ENCODE results near the gene SACS.

The SACS gene

DNA sequence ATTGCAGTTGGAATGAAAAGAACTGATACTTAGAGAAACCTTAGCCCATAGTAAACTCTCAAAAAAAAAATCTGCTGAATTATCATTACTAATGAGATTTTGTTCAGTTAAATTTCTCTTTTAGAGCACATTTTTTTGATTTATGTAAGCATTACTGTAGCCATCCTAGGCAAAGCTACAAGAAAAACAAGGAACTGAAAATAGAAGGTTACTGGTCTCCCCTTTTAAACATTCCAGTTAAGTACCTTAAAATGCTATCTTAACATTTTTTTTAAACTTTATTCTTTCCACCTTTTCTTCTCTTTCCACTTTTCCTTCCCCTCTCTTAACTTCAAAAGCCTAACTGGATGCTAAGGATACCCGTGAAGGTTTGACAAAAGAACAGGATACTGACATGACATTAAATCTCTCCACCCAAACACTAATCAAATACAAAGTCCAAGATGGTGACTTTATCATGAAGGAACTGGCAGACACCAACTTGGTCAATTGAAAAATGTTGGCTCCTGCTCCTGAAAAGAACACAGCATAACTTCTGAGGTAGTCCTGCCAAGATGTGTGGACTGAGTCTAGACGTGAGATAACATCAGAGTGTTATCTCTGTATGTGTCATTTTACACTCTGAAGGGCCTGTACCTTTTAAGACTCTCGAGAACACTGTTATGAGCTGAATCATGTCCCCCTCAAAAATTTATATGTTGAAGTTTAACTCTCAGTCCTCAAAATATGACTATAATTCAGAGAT, 29.5 kb upstream of the SACS start:
- Histone ChIP-seq H2BK15ac (ENCODE audit: low read depth, poor library complexity, severe bottlenecking) (no peak overlapping the region), H2BK5ac (ENCODE audit: low read depth, low read length, poor library complexity, severe bottlenecking) (no peak overlapping the region), H3K23ac (ENCODE audit: low read length in 2 of 2) (no peak overlapping the region), H4K8ac (ENCODE audit: low read length) (no peak overlapping the region), H3K18ac (ENCODE audit: low read depth in 1 of 2, low read length in 2 of 2) (no peak overlapping the region), H3K4me2 (ENCODE audit: low read length, poor library complexity, severe bottlenecking) (no peak overlapping the region), H3K4me3 (ENCODE audit: insufficient read depth in 1 of 2, low read depth in 1 of 2, low read length in 2 of 2) (no peak overlapping the region), H3K27me3 (ENCODE audit: control insufficient read depth in 1 of 2, insufficient read depth in 1 of 2, low read length in 2 of 2) (no peaks in the 10 kb centered on the region), H2BK120ac (ENCODE audit: low read depth, low read length) (no peak overlapping the region), H2AFZ (ENCODE audit: low read depth, low read length) (no peak overlapping the region), H2BK12ac (ENCODE audit: low read length in 2 of 2) (no peak overlapping the region), H2AK5ac (ENCODE audit: low read length, severe bottlenecking) (no peak overlapping the region), H3K36me3 (ENCODE audit: control insufficient read depth in 1 of 2, insufficient read depth in 2 of 2, low read depth in 1 of 2, low read length in 2 of 2) (no peaks in the 10 kb centered on the region), H3K9me3 (ENCODE audit: control insufficient read depth, low read length) (no peaks in the 10 kb centered on the region), H3K4me1 (ENCODE audit: control insufficient read depth, insufficient read depth, low read depth, low read length) (peaks cover 11% of the 10 kb centered on the region), H3K4ac (ENCODE audit: low read depth in 1 of 2, low read length in 2 of 2) (no peak overlapping the region), H3K27ac (ENCODE audit: low read length, poor library complexity, severe bottlenecking) (no peak overlapping the region), H3K14ac (ENCODE audit: low read length in 2 of 2) (no peak overlapping the region), H4K91ac (ENCODE audit: low read length) (no peak overlapping the region), H3K9ac (ENCODE audit: low read length) (no peak overlapping the region), H3K79me1 (replicated peaks; ENCODE audit: low read length, poor library complexity, severe bottlenecking) (no peaks in the 10 kb centered on the region)
- whole genome bisulfite sequencing: 70% methylated on average over 2 of the region's 3 CpGs
- DNase-seq: no peak

DNA sequence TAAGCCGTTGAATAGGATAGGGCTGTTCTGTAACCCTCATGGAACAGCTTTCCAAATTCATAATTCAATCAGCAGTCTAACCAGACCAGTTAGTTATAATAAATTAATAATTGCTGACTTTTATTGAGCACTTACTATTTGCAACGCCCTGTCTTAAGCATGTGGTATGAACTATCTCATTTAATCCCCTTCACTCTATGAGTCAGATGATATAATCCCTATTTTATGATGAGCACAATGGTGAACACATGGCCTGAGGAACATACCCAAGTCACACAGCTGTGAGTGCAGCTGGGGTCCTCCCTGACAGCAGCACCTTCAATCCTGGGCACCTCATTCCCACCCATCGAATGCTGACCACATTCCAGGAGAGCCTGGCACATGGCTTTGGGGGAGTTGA, 28.0 kb upstream of the SACS start:
- Histone ChIP-seq H3K4me1 (ENCODE audit: control insufficient read depth, insufficient read depth, low read depth, low read length) (peaks cover 6% of the 10 kb centered on the region), H3K27ac (ENCODE audit: low read length, poor library complexity, severe bottlenecking) (no peak overlapping the region), H3K14ac (ENCODE audit: low read length in 2 of 2) (no peak overlapping the region), H2AFZ (ENCODE audit: low read depth, low read length) (no peak overlapping the region), H3K27me3 (ENCODE audit: control insufficient read depth in 1 of 2, insufficient read depth in 1 of 2, low read length in 2 of 2) (no peaks in the 10 kb centered on the region), H3K4me3 (ENCODE audit: insufficient read depth in 1 of 2, low read depth in 1 of 2, low read length in 2 of 2) (no peak overlapping the region), H3K9ac (ENCODE audit: low read length) (no peak overlapping the region), H3K18ac (ENCODE audit: low read depth in 1 of 2, low read length in 2 of 2) (no peak overlapping the region), H2BK120ac (ENCODE audit: low read depth, low read length) (no peak overlapping the region), H3K9me3 (ENCODE audit: control insufficient read depth, low read length) (no peaks in the 10 kb centered on the region), H2BK15ac (ENCODE audit: low read depth, poor library complexity, severe bottlenecking) (no peak overlapping the region), H3K36me3 (ENCODE audit: control insufficient read depth in 1 of 2, insufficient read depth in 2 of 2, low read depth in 1 of 2, low read length in 2 of 2) (no peaks in the 10 kb centered on the region), H3K4me2 (ENCODE audit: low read length, poor library complexity, severe bottlenecking) (no peak overlapping the region), H4K91ac (ENCODE audit: low read length) (no peak overlapping the region), H2BK12ac (ENCODE audit: low read length in 2 of 2) (no peak overlapping the region), H3K79me1 (replicated peaks; ENCODE audit: low read length, poor library complexity, severe bottlenecking) (no peaks in the 10 kb centered on the region), H2AK5ac (ENCODE audit: low read length, severe bottlenecking) (no peak overlapping the region), H2BK5ac (ENCODE audit: low read depth, low read length, poor library complexity, severe bottlenecking) (no peak overlapping the region), H3K23ac (ENCODE audit: low read length in 2 of 2) (no peak overlapping the region), H3K4ac (ENCODE audit: low read depth in 1 of 2, low read length in 2 of 2) (no peak overlapping the region), H4K8ac (ENCODE audit: low read length) (no peak overlapping the region)
- no peak for DNase-seq
- 74% methylated on average over 2 of the region's 3 CpGs for WGBS

DNA sequence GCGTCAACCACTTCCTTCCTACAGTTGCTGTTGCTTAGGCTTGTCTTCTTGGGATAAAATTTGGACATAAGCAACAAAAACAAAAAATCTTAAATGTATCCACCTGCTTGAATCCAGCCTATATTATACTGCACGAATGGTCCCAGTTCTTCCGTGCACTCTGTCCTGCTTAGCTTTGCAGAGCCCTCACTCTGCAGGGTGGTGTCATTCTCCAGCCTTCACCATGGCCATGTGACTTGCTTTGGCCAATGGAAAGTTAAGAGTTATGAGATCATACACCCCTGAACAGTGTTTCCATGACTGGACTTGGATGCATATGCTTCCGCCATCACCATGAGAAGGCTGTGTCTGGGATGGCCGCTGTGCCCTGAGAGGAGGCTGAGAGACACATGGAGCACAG, 27.4 kb upstream of the SACS start:
- no peak overlapping the region for H3K4me3 ChIP-seq (ENCODE audit: insufficient read depth in 1 of 2, low read depth in 1 of 2, low read length in 2 of 2)
- H2BK15ac ChIP-seq (ENCODE audit: low read depth, poor library complexity, severe bottlenecking): no peak overlapping the region
- H3K18ac ChIP-seq (ENCODE audit: low read depth in 1 of 2, low read length in 2 of 2): no peak overlapping the region
- no peaks in the 10 kb centered on the region for H3K9me3 ChIP-seq (ENCODE audit: control insufficient read depth, low read length)
- H2BK12ac ChIP-seq (ENCODE audit: low read length in 2 of 2): no peak overlapping the region
- no peak overlapping the region for H3K23ac ChIP-seq (ENCODE audit: low read length in 2 of 2)
- H3K27ac ChIP-seq (ENCODE audit: low read length, poor library complexity, severe bottlenecking): no peak overlapping the region
- H3K14ac ChIP-seq (ENCODE audit: low read length in 2 of 2): no peak overlapping the region
- no peak for DNase-seq
- no peak overlapping the region for H4K8ac ChIP-seq (ENCODE audit: low read length)
- no peak overlapping the region for H3K9ac ChIP-seq (ENCODE audit: low read length)
- H2AFZ ChIP-seq (ENCODE audit: low read depth, low read length): no peak overlapping the region
- H3K4me2 ChIP-seq (ENCODE audit: low read length, poor library complexity, severe bottlenecking): no peak overlapping the region
- no peak overlapping the region for H2BK5ac ChIP-seq (ENCODE audit: low read depth, low read length, poor library complexity, severe bottlenecking)
- H3K36me3 ChIP-seq (ENCODE audit: control insufficient read depth in 1 of 2, insufficient read depth in 2 of 2, low read depth in 1 of 2, low read length in 2 of 2): no peaks in the 10 kb centered on the region
- no peak overlapping the region for H3K4ac ChIP-seq (ENCODE audit: low read depth in 1 of 2, low read length in 2 of 2)
- no peaks in the 10 kb centered on the region for H3K4me1 ChIP-seq (ENCODE audit: control insufficient read depth, insufficient read depth, low read depth, low read length)
- no peak overlapping the region for H2AK5ac ChIP-seq (ENCODE audit: low read length, severe bottlenecking)
- no peak overlapping the region for H2BK120ac ChIP-seq (ENCODE audit: low read depth, low read length)
- H3K27me3 ChIP-seq (ENCODE audit: control insufficient read depth in 1 of 2, insufficient read depth in 1 of 2, low read length in 2 of 2): no peaks in the 10 kb centered on the region
- H4K91ac ChIP-seq (ENCODE audit: low read length): peak overlapping the region; percentile 47
- 98% methylated on average over 5 of the region's 5 CpGs for WGBS
- H3K79me1 ChIP-seq (replicated peaks; ENCODE audit: low read length, poor library complexity, severe bottlenecking): no peaks in the 10 kb centered on the region

DNA sequence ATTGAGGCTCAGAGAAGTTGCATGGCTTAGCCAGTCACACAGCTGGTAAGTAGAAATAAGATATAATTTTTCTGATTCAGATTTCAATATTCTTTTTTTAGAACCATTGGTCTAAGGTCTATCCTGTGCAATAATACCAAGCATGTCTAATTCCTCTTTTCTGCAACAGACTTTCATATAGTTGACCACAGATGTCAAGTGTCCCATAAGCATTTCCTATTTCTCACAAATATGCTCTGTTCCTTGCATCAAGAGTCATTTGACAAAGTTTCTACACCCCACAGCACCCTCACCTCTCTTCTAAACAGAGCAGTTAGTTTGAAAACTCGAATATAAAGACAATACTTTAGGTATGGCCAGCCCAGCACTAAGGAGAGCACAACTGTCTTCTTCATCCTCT, 26.8 kb upstream of the SACS start:
- H2BK120ac ChIP-seq (ENCODE audit: low read depth, low read length): no peak overlapping the region
- no peak overlapping the region for H3K14ac ChIP-seq (ENCODE audit: low read length in 2 of 2)
- no peaks in the 10 kb centered on the region for H3K79me1 ChIP-seq (replicated peaks; ENCODE audit: low read length, poor library complexity, severe bottlenecking)
- no peak for DNase-seq
- H4K8ac ChIP-seq (ENCODE audit: low read length): no peak overlapping the region
- no peak overlapping the region for H2BK12ac ChIP-seq (ENCODE audit: low read length in 2 of 2)
- H4K91ac ChIP-seq (ENCODE audit: low read length): no peak overlapping the region
- WGBS: 64% methylated on average over 1 of the region's 1 CpG
- H3K36me3 ChIP-seq (ENCODE audit: control insufficient read depth in 1 of 2, insufficient read depth in 2 of 2, low read depth in 1 of 2, low read length in 2 of 2): no peaks in the 10 kb centered on the region
- no peak overlapping the region for H2BK5ac ChIP-seq (ENCODE audit: low read depth, low read length, poor library complexity, severe bottlenecking)
- H3K4me3 ChIP-seq (ENCODE audit: insufficient read depth in 1 of 2, low read depth in 1 of 2, low read length in 2 of 2): no peak overlapping the region
- no peak overlapping the region for H3K9ac ChIP-seq (ENCODE audit: low read length)
- H3K27ac ChIP-seq (ENCODE audit: low read length, poor library complexity, severe bottlenecking): no peak overlapping the region
- H3K23ac ChIP-seq (ENCODE audit: low read length in 2 of 2): no peak overlapping the region
- H2AFZ ChIP-seq (ENCODE audit: low read depth, low read length): no peak overlapping the region
- H3K18ac ChIP-seq (ENCODE audit: low read depth in 1 of 2, low read length in 2 of 2): no peak overlapping the region
- H2BK15ac ChIP-seq (ENCODE audit: low read depth, poor library complexity, severe bottlenecking): no peak overlapping the region
- no peak overlapping the region for H3K4me2 ChIP-seq (ENCODE audit: low read length, poor library complexity, severe bottlenecking)
- H3K4me1 ChIP-seq (ENCODE audit: control insufficient read depth, insufficient read depth, low read depth, low read length): no peaks in the 10 kb centered on the region
- H3K4ac ChIP-seq (ENCODE audit: low read depth in 1 of 2, low read length in 2 of 2): no peak overlapping the region
- H3K9me3 ChIP-seq (ENCODE audit: control insufficient read depth, low read length): no peaks in the 10 kb centered on the region
- H3K27me3 ChIP-seq (ENCODE audit: control insufficient read depth in 1 of 2, insufficient read depth in 1 of 2, low read length in 2 of 2): no peaks in the 10 kb centered on the region
- H2AK5ac ChIP-seq (ENCODE audit: low read length, severe bottlenecking): no peak overlapping the region

All from mesenchymal stem cell (in vitro differentiated cells and primary cell).